ENCODE data around the gene ALDH16A1.

- TF ChIP-seq POLR2AphosphoS5 (IDR thresholded peaks at IDR 0.05; ENCODE audit: low read depth, low read length) (no peak), POLR2A (IDR thresholded peaks at IDR 0.05; ENCODE audit: low read depth, low read length) (no peak)
Observed at GRCh38 chr19:49491804-49492572, 39.0 kb downstream of the ALDH16A1 start.

Measured in GM12892 (cell line).